Activated gamma-delta T cell (primary cell): Measurements from ENCODE around the gene AQP1.

Source experiments
- DNase-seq: peaks from one replicate; lab custom pipeline; 2025; lab: John Stamatoyannopoulos, UW

Gene AQP1

DNA sequence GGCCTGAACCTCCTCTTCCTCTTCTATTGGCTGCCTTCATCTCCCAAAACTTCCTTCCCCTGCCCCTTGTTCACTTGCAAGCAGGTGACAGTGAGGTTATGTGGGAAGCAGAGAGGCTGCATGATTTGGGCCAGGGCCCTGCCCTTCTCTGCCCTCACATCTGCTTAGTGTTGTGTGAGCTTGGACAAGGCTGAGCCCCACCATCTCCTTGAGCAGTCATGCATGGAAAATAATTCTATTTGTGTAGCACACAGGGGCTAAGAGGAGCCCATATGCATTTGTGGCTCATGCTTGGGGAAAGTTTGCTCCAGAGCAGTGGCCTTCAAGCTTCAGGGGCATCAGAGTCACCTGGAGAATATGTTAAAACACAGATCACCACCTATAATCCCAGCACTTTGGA lies 26.8 kb upstream of the AQP1 start:
- DNase-seq = no peak

DNA sequence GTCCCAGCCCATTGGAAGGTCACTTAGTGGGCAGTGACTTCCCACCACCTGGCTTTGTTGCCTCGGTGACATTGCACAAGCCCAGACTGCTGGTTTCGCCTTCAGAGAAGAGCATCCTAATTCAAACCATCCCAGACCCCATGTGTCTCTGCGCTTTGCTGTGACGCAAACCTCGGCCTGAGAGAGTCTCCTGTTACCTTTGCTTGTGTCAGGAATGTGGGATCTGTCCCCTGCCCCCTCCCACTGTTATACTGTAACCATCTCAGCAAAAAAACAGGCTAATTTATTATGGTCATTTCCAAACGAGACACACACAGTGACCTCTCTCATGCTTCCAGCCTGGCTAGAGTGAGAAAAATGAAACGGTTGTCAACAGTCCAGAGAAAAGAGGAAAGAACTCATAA lies 25.0 kb upstream of the AQP1 start:
- no peak for DNase-seq

DNA sequence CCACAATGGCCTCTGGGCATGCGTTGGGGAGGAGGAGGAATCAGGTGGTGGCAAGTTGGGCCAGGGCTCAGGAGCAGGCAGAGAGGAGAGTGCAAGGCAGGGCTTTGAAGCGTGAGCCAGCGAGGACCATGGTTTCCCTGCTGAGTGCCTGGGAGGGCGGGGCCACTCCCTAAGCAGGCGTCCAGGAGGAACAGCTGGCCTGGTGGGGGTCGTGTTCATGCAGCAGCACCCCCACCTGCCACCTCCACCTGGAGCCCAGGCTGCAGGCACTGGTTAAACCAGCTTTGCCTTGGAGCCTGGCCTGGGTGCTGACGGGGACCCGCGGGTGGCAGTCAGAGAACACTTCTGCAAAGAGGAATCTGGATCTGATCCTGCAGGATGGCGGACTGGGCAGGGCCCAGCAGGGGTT lies 24.2 kb upstream of the AQP1 start:
- no peak for DNase-seq

DNA sequence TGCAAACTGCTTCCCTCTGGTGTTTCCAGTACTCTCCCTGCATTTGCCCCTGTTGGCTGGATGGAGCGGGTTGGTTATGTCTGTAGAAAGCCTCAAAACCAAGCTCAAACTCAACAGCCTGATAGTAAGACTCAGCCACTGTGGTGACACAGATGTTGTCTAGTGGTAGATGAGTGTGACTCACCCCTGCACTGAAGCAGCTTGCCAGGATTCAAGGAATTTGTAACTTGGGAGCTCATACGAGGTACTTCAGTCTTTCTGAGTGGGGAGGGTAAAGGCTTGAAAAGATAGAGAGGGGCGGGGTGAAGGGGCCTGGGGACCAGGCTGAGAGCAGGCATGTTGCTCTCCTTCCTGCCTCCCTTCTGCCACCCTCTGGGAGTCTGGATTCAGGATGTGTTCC lies 22.9 kb upstream of the AQP1 start:
- no peak for DNase-seq

DNA sequence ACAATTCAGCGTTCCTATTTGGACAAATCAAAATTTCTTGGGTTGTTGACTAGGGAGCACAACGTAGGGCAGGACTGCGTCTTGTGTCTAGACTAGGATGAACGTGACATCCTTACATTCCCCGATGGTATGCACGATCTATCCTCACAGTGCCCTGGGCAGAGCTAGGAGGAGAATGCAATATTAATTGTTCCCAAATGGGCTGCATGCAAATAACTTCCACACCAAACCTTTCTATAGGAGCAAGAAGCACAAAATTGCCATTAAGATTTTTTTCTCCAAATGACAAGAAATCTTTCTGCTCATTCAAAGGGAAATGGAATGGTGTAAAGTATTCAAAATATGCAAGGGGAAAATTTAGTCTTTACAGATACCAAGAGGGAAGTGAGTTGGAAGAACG lies 21.4 kb upstream of the AQP1 start:
- no peak for DNase-seq

DNA sequence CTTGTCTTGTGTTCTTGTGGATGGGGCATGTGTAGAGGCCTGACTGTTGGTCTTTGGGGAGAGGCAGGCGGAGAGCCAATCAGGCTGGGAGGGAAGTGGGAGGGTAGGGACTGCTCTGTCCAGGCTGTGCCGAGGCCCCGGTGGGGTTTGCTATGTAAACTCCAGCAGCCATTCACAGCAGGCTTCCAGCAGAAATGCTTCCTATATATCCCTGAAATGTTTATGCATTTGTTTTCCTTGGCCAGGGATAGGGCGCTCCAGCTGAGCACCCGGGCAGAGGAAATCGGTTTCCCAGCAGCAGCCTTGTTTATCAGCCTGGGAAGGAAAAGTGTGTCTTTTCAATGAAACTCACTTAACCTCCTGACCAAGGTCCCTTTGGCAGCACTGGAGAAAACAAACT lies 18.3 kb upstream of the AQP1 start:
- DNase-seq = no peak

DNA sequence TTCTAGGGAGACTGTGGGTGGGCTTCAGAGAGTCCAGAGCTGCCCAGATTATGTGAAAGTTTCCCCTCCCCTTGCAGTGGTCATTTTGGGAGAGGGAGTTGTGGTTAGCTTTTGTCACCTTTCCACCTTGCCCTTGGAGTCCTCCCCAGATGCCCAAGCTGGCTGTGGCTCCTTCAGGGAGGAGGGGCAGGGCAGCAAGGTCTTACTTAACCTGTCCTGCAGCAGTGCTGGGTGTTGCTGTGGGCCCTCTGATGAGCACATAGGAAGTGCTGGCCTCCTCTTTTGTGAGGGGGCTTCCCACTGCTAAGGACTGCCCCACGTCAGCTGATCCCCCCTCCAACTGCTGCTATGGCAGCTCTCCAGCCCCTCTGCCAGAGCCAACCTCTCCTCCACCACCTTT lies 17.6 kb upstream of the AQP1 start:
- no peak for DNase-seq

DNA sequence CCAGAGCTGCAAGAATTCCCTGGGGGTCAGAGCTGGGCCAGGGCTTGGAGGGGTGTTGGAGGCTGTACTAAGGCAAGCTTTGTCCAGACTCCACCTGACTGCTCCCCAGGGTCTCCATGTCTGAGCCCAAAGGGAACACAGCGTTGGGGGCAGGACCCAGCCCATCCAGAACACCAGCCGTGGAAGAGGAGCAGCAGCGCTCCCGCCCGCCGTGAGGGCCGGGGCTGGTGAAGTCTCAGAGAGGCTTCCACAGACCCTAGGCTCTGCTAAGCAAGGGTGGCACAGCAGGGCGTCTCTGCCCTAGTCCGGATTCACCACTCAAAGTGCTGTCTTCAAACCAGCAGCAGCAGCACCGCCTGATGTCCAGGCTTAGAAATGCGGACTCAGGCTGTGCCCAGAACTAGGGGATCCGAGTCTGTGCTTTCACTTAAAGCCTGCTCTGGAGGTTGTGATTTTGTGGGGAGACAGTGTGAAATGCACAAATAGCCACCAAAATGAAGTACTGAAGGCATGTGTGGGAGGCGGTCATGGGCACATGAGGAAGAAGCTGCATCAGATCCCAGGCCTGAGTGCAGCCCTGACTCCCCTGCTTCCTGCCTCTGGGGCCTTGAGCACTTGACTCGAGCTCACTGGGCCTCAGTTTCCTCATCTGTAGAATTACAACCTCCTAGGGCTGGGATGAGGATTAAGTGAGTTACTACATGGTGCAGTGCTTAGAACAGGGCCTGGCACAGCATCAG lies 16.6 kb upstream of the AQP1 start:
- DNase-seq = no peak

DNA sequence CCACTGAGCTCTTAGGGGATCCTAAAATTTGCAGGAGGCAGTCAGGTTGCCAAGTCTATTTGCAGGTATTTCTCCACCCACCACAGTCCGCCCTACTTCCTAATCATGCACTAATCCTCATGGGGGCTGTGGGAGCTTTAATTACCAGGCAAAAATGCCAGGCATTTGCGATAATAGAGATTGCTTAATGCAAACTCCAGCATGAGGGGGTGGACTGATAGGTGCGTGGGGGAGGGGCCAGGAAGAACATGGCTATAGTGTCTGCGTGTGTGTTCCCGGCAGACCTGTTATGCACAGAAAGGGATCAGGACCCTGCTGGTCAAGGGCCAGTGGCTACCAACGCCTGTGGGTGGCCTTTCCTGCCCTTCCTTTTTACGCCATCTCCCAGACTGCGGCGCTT lies 15.6 kb upstream of the AQP1 start:
- no peak for DNase-seq

DNA sequence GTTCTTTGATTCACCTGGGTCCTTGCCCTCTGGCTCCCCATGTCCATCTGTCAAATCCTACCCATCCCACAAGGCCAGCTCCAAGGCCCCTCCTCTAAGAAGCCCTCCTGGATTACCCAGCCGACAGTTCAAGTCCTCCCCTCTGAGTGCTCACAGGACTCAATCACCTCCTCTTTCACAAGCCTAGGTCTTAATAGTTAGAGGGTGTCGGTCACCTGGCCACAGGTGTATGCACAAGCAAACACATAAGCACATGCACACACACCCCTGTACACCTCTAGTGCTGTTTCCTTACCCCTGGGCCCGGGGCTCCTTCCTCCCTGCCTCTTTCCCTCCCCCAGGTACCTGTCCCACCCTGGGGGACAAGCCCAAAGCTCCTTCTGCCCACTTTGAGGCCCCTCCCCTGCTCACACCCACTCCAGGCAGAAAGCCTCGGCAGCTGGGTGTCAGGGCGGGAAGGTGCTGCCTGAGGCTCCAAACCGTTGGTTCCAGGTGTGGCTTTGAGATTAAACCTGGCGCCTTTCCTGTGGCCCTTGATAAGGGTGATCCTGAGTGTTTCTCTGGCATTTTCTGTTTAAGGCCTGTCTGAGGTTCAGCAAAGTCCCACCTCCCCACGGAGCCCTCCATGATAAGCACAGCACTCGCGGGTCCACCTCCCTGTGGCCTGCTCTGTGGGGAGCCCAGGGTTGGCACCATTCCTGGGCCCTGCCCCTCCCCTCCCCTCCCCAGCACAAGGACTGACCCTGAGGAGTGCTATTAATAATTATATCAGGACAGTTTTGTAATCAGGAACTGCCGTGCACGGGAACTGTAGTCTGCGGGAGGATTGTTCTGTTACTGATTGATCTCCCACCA lies 14.6 kb upstream of the AQP1 start:
- DNase-seq = no peak

DNA sequence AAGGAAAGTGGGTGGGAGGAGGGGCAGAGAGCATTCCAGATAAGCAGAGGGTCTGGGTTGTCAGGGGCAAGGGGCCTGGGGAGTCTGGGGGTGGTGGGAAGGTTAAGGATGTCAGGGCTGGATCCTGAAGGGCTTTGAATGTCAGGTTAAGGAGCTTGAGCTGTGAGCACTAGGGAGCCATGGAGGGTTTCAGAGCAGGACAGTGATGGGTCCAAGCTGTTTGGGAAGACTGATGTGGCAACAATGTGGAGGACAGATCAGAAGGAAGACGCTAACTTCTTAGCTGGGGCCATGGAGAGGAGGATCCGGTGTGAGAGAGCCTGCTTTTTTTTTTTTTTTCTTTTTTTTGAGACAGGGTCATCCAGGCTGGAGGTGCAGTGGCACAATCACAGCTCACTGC lies 13.9 kb upstream of the AQP1 start:
- no peak for DNase-seq

DNA sequence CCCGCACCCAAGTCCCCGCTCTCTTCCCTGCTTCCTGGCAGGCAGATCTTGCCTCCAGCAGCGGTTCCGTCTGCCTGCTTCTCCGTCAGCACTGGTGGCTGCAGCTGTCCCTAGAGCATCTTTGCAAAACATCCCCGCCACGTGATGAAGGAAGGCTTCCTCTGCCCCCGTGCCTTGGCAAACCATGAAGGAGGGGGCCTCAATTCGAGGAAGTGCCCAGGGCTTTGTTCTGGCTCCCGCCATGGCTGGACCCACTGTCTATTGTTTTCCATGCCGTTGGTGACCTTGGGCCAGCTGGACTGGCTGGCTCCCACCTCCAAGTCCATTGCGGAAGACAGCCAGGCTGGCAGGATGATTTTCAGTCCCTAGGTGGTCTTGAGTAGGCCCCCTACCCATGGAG lies 13.2 kb upstream of the AQP1 start:
- DNase-seq = no peak

DNA sequence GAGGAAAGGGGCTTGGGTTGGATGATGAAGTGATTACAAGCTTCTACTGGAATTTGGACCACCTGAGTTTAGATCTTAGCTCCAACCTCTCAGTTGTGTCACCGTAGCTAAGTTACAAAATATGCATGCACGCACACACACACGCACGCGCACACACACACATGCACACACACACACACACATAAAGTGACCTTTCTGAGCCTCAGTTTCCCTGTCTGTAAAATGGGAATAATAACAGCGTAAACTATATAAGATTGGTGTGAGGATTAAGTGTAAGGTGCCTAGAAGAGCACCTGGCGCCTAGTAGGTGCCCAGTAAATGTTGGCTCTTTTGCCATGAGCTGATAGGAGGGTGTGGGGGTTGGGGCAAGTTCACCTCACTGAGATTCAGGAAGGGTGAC lies 12.6 kb upstream of the AQP1 start:
- DNase-seq = no peak

DNA sequence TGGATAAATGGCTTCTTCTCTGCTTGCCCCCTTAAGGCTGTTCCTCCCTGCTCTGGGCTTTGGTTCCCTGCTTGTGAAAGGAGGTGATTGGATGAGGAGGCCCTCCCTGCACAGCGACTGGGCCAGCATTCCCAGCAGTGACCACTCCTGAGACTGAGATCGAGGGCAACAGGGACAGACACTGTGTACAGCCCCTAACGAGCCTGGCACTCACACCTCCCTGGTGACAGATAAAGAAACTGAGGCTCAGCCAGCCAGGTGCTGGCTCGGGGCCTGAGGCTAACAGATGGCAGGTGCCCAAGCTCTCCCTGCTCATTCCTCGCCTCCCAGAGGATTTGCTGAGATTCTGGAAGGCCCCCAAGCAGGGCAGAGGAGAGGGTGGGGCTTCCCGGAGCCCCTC lies 12.0 kb upstream of the AQP1 start:
- DNase-seq = no peak

DNA sequence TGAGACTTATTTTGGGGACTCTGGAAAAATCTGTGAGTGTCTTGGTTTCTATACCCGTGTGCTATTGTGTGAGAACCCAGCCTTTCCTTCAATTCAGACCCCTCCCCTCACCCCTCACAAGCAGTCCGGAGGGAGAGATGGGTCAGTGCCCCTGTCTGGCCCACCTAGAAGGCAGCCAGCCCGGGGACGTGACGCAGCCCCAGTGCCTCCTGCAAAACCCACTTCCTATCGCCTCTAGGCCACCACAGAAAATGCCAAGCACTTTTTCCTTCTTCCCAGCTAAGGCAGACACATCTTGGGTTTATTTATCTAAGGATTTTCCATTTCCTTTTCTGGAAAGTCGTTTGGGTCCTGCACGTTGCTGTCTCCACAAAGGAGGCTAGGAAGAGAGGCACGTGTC lies 11.6 kb upstream of the AQP1 start:
- DNase-seq = no peak

DNA sequence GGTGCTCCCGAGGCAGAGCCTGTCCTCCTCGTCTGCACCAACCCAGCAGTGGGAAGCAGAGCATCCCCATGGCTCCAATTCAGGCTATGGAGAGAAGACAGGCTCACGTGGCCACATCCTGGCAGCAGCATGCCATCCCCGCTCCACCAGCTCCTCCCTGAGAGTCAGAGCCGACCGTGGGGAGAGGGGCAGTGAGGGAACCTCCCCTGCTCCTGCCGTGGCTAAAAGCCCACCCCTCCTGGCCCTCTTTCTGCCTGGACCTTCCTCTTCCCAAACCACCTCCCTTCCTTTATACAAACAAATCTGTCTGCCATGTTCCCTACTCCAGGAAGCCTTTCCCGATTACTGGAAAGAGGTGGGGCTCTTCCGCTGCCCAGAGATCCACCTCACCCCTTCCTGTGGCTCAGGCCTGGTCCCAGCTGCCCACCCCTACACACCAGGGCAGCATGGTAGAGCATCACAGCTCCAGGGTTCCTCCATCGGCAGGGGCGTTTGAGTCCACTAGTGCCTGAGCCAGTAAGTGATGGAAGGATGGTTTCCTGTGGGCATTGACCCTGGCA lies 10.8 kb upstream of the AQP1 start:
- DNase-seq = no peak

DNA sequence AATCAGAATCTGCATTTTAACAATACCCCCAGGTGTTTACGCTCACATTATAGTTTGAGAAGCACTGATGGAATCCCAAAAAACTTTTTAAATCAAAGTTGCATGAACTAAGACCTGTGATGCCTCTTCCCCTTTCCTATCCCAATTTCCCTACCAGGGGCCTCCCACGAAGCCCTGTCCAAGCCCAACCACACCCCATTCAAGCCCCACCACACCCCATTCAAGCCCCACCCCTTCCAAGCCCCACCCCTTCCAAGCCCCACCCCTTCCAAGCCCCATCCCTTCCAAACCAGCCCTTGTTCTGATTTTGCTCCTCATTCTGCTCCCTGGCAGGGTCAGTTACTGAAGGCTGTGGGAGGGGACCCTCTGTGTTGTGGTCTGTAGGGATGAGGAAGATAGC lies 9.8 kb upstream of the AQP1 start:
- DNase-seq = no peak

DNA sequence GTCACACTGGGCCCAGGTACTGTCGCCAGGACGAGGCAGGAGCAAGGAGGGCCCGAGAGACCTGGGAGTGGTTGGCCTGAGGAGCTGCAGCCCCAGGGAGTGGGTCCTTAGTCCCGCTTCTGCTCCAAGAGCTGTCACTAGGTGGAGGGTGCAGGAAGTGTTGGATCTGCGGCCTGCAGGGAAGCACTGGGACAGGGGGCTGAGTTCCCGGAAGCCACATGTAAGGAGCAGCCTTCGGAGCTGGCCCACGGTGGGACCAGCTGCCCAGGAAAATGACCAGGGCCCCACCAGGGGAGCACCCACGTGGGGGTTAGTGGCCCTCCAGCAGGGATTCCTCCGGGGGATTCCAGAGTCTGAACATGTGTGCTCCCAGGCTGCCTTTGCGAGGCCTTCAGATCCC lies 9.2 kb upstream of the AQP1 start:
- DNase-seq = no peak

DNA sequence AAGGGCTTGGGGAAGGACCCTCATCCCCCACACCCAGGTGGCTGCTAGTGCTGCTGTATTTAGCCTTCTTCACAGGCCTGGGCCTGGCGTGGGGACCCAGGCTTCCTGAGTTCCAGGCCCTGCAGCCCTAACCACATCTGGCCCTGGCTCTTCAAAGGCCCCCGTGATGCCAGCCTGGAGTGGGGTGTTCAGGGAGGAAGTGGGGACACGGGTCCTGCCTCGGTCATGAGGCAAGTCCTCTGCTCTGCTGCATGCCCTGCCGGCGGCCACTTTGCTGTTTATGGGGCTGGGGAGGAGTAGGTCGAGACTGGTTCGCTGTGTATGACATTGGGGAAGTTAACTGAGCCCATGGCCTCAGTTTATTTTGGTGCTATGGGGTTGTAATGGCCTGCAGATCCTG lies 8.5 kb upstream of the AQP1 start:
- no peak for DNase-seq

DNA sequence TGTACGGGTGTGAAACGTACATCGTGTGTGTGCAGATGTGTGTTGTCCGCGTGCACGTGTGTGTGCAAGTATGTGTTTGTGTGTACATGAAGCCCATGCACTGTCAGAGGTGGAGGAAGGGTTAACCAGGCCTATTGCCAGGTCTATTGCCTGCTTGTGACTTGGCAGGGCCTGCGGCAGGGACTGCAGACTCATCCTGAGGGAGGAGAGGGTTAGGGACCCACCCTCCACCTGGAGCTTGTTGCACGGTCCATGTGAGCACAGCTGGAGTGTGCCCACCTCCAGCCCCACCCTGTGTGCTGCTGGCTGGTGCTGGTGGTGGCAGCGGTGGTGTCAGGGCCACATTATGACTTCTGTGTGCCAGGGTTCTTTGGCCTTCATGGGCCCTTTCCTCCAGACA lies 7.1 kb upstream of the AQP1 start:
- DNase-seq = no peak

DNA sequence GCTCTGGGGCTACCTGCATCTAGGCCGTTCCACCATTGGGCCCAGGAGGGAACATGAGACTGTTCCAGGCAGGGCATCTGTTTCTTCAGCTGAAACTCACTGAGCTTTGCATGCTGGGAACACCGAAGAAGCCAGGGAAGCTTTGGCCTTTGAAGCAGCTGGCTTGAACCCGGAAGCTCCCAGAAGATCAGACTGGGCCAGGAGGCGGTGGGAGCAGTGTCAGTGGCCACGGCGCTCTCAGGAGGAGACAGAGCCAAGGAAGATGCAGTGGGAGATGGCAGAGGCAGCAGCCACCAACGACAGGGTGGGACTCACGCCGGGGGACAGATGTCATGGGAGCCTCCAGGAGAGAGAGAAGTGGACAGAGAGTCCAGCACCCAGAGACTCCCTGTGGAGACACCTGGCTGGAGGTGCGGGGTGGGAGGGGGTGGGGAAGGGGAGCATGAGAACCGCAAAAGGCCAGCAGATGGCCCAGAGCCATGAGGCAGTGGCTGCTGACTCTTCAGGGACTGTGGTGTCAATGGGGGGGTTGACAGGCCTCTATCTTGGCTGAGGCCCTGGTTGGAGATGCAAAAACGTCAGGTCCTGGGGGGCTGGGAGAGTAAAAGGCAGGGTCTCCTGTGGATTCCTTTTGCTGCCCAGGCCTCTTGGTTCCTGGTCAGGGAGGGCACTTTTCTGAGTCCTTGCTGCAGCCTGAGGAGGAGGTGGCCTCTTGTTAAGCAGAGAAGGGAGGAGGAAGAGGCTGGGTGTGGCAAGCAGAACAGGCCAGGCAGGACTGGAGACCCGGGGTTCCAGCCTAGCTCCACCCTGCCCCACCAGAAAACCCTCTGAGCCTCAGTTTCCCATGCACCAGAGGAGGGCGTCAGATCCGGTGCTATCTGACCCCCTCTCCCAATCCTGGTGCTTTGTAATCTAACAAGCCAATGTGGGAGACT lies 6.3 kb upstream of the AQP1 start:
- DNase-seq = no peak

DNA sequence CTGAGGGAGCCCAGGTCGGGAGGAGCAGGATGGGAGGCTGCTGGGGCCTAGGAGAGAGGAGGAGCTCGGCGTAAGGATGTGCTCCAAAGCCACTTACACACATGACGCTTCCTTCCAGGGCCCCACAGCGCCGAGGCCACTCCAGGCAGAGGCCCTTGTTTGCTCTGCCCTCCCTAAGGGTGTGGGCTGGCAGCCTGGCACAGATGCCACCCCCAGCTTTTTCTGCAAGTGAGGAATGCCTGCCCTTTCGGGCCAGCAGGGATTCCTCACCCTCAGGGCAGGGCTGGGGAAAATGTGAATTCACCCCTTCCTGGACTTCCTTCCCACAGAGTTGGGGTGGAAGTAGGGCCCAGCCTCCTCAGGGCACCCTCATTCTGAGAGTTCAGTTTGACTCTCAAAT lies 5.6 kb upstream of the AQP1 start:
- no peak for DNase-seq
